Retinal pigment epithelial cell (primary cell): Measurements from ENCODE around the gene CREBBP.

Experiments used
- DNase-seq: peaks from one replicate; pipeline ENCODE4 v3.0.0-alpha.2; 2010; ENCODE audit warnings: low read depth
- H3K4me3 ChIP-seq: 2 replicates; pipeline ENCODE4 v1.5.1; 2011; ENCODE audit warnings: mild to moderate bottlenecking, low read length, control low read depth, moderate library complexity
- CTCF ChIP-seq: conservative IDR thresholded peaks from 2 replicates; pipeline ENCODE4 v1.5.1; 2011; ENCODE audit warnings: low read depth, low read length, control low read depth, inconsistent platforms

The CREBBP gene

GRCh38 chr16:3804426-3805016 lies 76.0 kb downstream of the CREBBP start:
- TF ChIP-seq CTCF: no peak
- DNase-seq: no peak
- no peak overlapping the region for H3K4me3 ChIP-seq

- no peak overlapping the region for H3K4me3 ChIP-seq
- no peak for TF ChIP-seq CTCF
- no peak for DNase-seq
These were observed 79.8 kb downstream of the CREBBP start for GRCh38 chr16:3800477-3801270.

- no peak overlapping the region for H3K4me3 ChIP-seq
- TF ChIP-seq CTCF: no peak
- no peak for DNase-seq
These were observed 80.5 kb downstream of the CREBBP start for GRCh38 chr16:3800019-3800418.

- TF ChIP-seq CTCF: no peak
- no peak for DNase-seq
- H3K4me3 ChIP-seq: no peak overlapping the region
These were observed 81.2 kb downstream of the CREBBP start for GRCh38 chr16:3799354-3799753.

- no peak for DNase-seq
- TF ChIP-seq CTCF: no peak
- H3K4me3 ChIP-seq: no peak overlapping the region
These were observed 81.7 kb downstream of the CREBBP start for GRCh38 chr16:3798838-3799237.

GRCh38 chr16:3797904-3798811 lies 82.4 kb downstream of the CREBBP start:
- TF ChIP-seq CTCF: no peak
- H3K4me3 ChIP-seq: no peak overlapping the region
- no peak for DNase-seq
